ENCODE measurements around the gene RAPGEF1.

RAPGEF1 gene

DNA sequence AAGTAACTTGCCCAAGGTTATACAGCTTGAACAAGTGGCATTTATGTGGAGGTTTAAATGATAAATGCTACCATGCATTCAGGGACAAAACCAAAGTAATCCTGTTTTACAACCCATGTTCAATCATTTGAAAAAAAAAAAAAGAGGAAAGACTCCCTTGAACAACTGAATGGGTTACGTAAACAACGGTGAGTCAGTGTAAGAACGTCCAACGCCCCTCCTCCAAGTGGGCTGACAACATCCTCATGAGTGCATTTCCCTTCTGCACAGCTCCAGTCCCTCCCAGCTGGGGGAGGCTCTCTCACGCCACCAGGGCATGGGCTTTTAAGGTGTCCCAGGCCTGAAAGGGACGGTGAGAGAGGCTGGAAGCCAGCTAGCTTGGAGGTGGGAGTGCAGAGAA, 104.6 kb downstream of the RAPGEF1 start (continued):
- TF ChIP-seq, protein P1, sequence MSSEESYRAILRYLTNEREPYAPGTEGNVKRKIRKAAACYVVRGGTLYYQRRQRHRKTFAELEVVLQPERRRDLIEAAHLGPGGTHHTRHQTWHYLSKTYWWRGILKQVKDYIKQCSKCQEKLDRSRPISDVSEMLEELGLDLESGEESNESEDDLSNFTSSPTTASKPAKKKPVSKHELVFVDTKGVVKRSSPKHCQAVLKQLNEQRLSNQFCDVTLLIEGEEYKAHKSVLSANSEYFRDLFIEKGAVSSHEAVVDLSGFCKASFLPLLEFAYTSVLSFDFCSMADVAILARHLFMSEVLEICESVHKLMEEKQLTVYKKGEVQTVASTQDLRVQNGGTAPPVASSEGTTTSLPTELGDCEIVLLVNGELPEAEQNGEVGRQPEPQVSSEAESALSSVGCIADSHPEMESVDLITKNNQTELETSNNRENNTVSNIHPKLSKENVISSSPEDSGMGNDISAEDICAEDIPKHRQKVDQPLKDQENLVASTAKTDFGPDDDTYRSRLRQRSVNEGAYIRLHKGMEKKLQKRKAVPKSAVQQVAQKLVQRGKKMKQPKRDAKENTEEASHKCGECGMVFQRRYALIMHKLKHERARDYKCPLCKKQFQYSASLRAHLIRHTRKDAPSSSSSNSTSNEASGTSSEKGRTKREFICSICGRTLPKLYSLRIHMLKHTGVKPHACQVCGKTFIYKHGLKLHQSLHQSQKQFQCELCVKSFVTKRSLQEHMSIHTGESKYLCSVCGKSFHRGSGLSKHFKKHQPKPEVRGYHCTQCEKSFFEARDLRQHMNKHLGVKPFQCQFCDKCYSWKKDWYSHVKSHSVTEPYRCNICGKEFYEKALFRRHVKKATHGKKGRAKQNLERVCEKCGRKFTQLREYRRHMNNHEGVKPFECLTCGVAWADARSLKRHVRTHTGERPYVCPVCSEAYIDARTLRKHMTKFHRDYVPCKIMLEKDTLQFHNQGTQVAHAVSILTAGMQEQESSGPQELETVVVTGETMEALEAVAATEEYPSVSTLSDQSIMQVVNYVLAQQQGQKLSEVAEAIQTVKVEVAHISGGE (tag by site-specific recombination; conservative IDR thresholded peaks at IDR 0.05; ENCODE audit: low read depth): no peak
- peak; percentile 80; the same call in 1 of the 2 replicates for TF ChIP-seq ZBTB21 (tag by site-specific recombination; IDR thresholded peaks at IDR 0.05)
- TF ChIP-seq, protein P2, sequence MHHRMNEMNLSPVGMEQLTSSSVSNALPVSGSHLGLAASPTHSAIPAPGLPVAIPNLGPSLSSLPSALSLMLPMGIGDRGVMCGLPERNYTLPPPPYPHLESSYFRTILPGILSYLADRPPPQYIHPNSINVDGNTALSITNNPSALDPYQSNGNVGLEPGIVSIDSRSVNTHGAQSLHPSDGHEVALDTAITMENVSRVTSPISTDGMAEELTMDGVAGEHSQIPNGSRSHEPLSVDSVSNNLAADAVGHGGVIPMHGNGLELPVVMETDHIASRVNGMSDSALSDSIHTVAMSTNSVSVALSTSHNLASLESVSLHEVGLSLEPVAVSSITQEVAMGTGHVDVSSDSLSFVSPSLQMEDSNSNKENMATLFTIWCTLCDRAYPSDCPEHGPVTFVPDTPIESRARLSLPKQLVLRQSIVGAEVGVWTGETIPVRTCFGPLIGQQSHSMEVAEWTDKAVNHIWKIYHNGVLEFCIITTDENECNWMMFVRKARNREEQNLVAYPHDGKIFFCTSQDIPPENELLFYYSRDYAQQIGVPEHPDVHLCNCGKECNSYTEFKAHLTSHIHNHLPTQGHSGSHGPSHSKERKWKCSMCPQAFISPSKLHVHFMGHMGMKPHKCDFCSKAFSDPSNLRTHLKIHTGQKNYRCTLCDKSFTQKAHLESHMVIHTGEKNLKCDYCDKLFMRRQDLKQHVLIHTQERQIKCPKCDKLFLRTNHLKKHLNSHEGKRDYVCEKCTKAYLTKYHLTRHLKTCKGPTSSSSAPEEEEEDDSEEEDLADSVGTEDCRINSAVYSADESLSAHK (tag by site-specific recombination; IDR thresholded peaks at IDR 0.05): 0 out of 2 replicates have a peak, but pooled peaks have one; percentile 15
- TF ChIP-seq ZNF549 (tag by site-specific recombination; IDR thresholded peaks at IDR 0.05): no peak
- no peak for TF ChIP-seq ZNF354C (tag by site-specific recombination; IDR thresholded peaks at IDR 0.05; ENCODE audit: borderline replicate concordance, low read depth)
- TF ChIP-seq ZNF501 (tag by site-specific recombination; IDR thresholded peaks at IDR 0.05): no peak
- TF ChIP-seq KLF7 (tag by site-specific recombination; IDR thresholded peaks at IDR 0.05; ENCODE audit: borderline replicate concordance): no peak
- no peak for TF ChIP-seq GFI1B (tag by site-specific recombination; IDR thresholded peaks at IDR 0.05)
- TF ChIP-seq, protein P3, sequence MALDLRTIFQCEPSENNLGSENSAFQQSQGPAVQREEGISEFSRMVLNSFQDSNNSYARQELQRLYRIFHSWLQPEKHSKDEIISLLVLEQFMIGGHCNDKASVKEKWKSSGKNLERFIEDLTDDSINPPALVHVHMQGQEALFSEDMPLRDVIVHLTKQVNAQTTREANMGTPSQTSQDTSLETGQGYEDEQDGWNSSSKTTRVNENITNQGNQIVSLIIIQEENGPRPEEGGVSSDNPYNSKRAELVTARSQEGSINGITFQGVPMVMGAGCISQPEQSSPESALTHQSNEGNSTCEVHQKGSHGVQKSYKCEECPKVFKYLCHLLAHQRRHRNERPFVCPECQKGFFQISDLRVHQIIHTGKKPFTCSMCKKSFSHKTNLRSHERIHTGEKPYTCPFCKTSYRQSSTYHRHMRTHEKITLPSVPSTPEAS (tag by site-specific recombination; IDR thresholded peaks at IDR 0.05): no peak
- TF ChIP-seq GLI2 (tag by site-specific recombination; IDR thresholded peaks at IDR 0.05; ENCODE audit: borderline replicate concordance, low read depth): no peak
- no peak for TF ChIP-seq SALL2 (tag by site-specific recombination; IDR thresholded peaks at IDR 0.05; ENCODE audit: borderline replicate concordance)
- no peak for TF ChIP-seq ZNF302 (tag by site-specific recombination; IDR thresholded peaks at IDR 0.05; ENCODE audit: low read depth)
- TF ChIP-seq, protein P4, sequence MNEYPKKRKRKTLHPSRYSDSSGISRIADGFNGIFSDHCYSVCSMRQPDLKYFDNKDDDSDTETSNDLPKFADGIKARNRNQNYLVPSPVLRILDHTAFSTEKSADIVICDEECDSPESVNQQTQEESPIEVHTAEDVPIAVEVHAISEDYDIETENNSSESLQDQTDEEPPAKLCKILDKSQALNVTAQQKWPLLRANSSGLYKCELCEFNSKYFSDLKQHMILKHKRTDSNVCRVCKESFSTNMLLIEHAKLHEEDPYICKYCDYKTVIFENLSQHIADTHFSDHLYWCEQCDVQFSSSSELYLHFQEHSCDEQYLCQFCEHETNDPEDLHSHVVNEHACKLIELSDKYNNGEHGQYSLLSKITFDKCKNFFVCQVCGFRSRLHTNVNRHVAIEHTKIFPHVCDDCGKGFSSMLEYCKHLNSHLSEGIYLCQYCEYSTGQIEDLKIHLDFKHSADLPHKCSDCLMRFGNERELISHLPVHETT (tag by site-specific recombination; IDR thresholded peaks at IDR 0.05): no peak
- TF ChIP-seq ZNF114 (tag by site-specific recombination; IDR thresholded peaks at IDR 0.05): no peak
- no peak for TF ChIP-seq ZNF426 (tag by site-specific recombination; IDR thresholded peaks at IDR 0.05)
- TF ChIP-seq ZNF423 (tag by site-specific recombination; IDR thresholded peaks at IDR 0.05): no peak
- TF ChIP-seq ZNF174 (tag by site-specific recombination; IDR thresholded peaks at IDR 0.05): no peak
- TF ChIP-seq ZNF610 (tag by site-specific recombination; IDR thresholded peaks at IDR 0.05; ENCODE audit: borderline replicate concordance): no peak
- TF ChIP-seq, protein P5, sequence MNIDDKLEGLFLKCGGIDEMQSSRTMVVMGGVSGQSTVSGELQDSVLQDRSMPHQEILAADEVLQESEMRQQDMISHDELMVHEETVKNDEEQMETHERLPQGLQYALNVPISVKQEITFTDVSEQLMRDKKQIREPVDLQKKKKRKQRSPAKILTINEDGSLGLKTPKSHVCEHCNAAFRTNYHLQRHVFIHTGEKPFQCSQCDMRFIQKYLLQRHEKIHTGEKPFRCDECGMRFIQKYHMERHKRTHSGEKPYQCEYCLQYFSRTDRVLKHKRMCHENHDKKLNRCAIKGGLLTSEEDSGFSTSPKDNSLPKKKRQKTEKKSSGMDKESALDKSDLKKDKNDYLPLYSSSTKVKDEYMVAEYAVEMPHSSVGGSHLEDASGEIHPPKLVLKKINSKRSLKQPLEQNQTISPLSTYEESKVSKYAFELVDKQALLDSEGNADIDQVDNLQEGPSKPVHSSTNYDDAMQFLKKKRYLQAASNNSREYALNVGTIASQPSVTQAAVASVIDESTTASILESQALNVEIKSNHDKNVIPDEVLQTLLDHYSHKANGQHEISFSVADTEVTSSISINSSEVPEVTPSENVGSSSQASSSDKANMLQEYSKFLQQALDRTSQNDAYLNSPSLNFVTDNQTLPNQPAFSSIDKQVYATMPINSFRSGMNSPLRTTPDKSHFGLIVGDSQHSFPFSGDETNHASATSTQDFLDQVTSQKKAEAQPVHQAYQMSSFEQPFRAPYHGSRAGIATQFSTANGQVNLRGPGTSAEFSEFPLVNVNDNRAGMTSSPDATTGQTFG (tag by site-specific recombination; IDR thresholded peaks at IDR 0.05; ENCODE audit: borderline replicate concordance): no peak
- no peak for TF ChIP-seq OVOL3 (tag by site-specific recombination; IDR thresholded peaks at IDR 0.05)
- TF ChIP-seq, protein P6, sequence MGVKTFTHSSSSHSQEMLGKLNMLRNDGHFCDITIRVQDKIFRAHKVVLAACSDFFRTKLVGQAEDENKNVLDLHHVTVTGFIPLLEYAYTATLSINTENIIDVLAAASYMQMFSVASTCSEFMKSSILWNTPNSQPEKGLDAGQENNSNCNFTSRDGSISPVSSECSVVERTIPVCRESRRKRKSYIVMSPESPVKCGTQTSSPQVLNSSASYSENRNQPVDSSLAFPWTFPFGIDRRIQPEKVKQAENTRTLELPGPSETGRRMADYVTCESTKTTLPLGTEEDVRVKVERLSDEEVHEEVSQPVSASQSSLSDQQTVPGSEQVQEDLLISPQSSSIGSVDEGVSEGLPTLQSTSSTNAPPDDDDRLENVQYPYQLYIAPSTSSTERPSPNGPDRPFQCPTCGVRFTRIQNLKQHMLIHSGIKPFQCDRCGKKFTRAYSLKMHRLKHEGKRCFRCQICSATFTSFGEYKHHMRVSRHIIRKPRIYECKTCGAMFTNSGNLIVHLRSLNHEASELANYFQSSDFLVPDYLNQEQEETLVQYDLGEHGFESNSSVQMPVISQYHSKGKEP (tag by site-specific recombination; IDR thresholded peaks at IDR 0.05): 0 out of 2 replicates have a peak, but pooled peaks have one; percentile 26
- TF ChIP-seq BCL11B (tag by site-specific recombination; IDR thresholded peaks at IDR 0.05; ENCODE audit: low read depth): no peak
- 0 out of 2 replicates have a peak, but pooled peaks have one; percentile 33 for TF ChIP-seq ZBTB17 (tag by site-specific recombination; IDR thresholded peaks at IDR 0.05)
- TF ChIP-seq SP3 (tag by site-specific recombination; IDR thresholded peaks at IDR 0.05): peak; percentile 75
- TF ChIP-seq, protein P7, sequence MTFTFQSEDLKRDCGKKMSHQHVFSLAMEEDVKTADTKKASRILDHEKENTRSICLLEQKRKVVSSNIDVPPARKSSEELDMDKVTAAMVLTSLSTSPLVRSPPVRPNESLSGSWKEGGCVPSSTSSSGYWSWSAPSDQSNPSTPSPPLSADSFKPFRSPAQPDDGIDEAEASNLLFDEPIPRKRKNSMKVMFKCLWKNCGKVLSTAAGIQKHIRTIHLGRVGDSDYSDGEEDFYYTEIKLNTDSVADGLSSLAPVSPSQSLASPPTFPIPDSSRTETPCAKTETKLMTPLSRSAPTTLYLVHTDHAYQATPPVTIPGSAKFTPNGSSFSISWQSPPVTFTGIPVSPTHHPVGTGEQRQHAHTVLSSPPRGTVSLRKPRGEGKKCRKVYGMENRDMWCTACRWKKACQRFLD (tag by site-specific recombination; IDR thresholded peaks at IDR 0.05): no peak
- peak; percentile 19; the same call in 1 of the 2 replicates for TF ChIP-seq ZNF10 (tag by site-specific recombination; IDR thresholded peaks at IDR 0.05)
- no peak for TF ChIP-seq ZNF701 (tag by site-specific recombination; IDR thresholded peaks at IDR 0.05)
